Neural progenitor cell (in vitro differentiated cells): ENCODE data around the gene GNS. TPM values are rescaled to one million over a fixed set of nuclear protein-coding genes. Genes with fewer than 3 reads are reported as not detected.
A peak's percentile ranks its signal among the peaks of the same experiment; 100 is the strongest.

ENCODE experiments used
- DNase-seq: peaks from one replicate; pipeline ENCODE4 v3.0.0-alpha.2; 2016; ENCODE audit warnings: low spot score
- H2AFZ ChIP-seq: fragments of 200-600 bp; sonication (generic); replicated peaks from 2 replicates; pipeline ENCODE4 v1.6.1; 2016; ENCODE audit warnings: antibody characterized with exemption
- H3F3A ChIP-seq: fragments of 200-600 bp; sonication (generic); 2 replicates; pipeline ENCODE4 v1.6.1; 2016; ENCODE audit warnings: antibody characterized with exemption, low read depth
- H3K27ac ChIP-seq: fragments of 200-600 bp; sonication (generic); 2 replicates; pipeline ENCODE4 v1.5.1; 2016; ENCODE audit warnings: mild to moderate bottlenecking
- H3K27me3 ChIP-seq: fragments of 200-600 bp; sonication (generic); 2 replicates; pipeline ENCODE4 v1.6.1; 2016; ENCODE audit warnings: mild to moderate bottlenecking, moderate library complexity
- H3K36me3 ChIP-seq: fragments of 200-600 bp; sonication (generic); 2 replicates; pipeline ENCODE4 v1.5.1; 2016
- H3K4me1 ChIP-seq: fragments of 200-600 bp; sonication (generic); 2 replicates; pipeline ENCODE4 v1.6.1; 2016; ENCODE audit warnings: mixed run types
- H3K4me2 ChIP-seq: fragments of 200-600 bp; sonication (generic); 2 replicates; pipeline ENCODE4 v1.6.1; 2016
- H3K4me3 ChIP-seq: fragments of 200-600 bp; sonication (generic); 2 replicates; pipeline ENCODE4 v1.5.1; 2016
- H3K79me2 ChIP-seq: fragments of 200-600 bp; sonication (generic); 2 replicates; pipeline ENCODE4 v1.6.1; 2016; ENCODE audit warnings: low read depth
- H3K9ac ChIP-seq: fragments of 200-600 bp; sonication (generic); 2 replicates; pipeline ENCODE4 v1.6.1; 2016
- H3K9me3 ChIP-seq: fragments of 200-600 bp; sonication (generic); 2 replicates; pipeline ENCODE4 v1.5.1; 2016; ENCODE audit warnings: low read depth
- H4K20me1 ChIP-seq: fragments of 200-600 bp; sonication (generic); 2 replicates; pipeline ENCODE4 v1.6.1; 2016; ENCODE audit warnings: low read depth
- H3K27ac Mint-ChIP-seq: 3 replicates; pipeline ENCODE4 v1.8.0; 2021; ENCODE audit warnings: mixed read lengths
- H3K27me3 Mint-ChIP-seq: 2 replicates; pipeline ENCODE4 v1.8.0; 2022; ENCODE audit warnings: low read depth, mild to moderate bottlenecking, inconsistent platforms, moderate library complexity, mixed read lengths; ENCODE audit not compliant: insufficient read depth
- H3K36me3 Mint-ChIP-seq: 3 replicates; pipeline ENCODE4 v1.8.0; 2021; ENCODE audit warnings: mixed read lengths
- H3K4me1 Mint-ChIP-seq: 3 replicates; pipeline ENCODE4 v1.8.0; 2021; ENCODE audit warnings: mixed read lengths
- H3K4me3 Mint-ChIP-seq: 3 replicates; pipeline ENCODE4 v1.8.0; 2021; ENCODE audit warnings: mild to moderate bottlenecking, moderate library complexity, mixed read lengths
- H3K9me3 Mint-ChIP-seq: 3 replicates; pipeline ENCODE4 v1.8.0; 2020; ENCODE audit warnings: mixed read lengths
- CTCF ChIP-seq: fragments of 200-600 bp; sonication (generic); IDR thresholded peaks from 2 replicates; pipeline ENCODE4 v1.5.1; 2017; ENCODE audit warnings: antibody characterized with exemption, mild to moderate bottlenecking
- EZH2 ChIP-seq: fragments of 200-600 bp; sonication (generic); IDR thresholded peaks from 2 replicates; pipeline ENCODE4 v1.6.1; 2017; ENCODE audit warnings: antibody characterized with exemption, mild to moderate bottlenecking, moderate library complexity
- EZH2phosphoT487 ChIP-seq: fragments of 200-600 bp; sonication (generic); IDR thresholded peaks from 2 replicates; pipeline ENCODE4 v1.6.1; 2017; ENCODE audit warnings: antibody characterized with exemption
- total RNA-seq: library from RNA; depleted of rRNA; stranded (reverse); fragments of >200 nt; gene quantifications from 2 replicates; pipeline ENCODE4 v1.2.3, GENCODE V29; 2015; ENCODE audit warnings: low replicate concordance

GNS gene
- total RNA-seq, 1 donor from 2014 or later, result 41.2 TPM

- Histone ChIP-seq H3K27me3 (no peaks in the 10 kb centered on the region), H3K4me3 (no peak overlapping the region), H3K79me2 (no peaks in the 10 kb centered on the region), H3K9ac (no peak overlapping the region), H3K27ac (no peak overlapping the region), H3K9me3 (no peaks in the 10 kb centered on the region), H3K36me3 (no peaks in the 10 kb centered on the region), H3K4me2 (no peak overlapping the region), H4K20me1 (no peaks in the 10 kb centered on the region), H2AFZ (no peak overlapping the region), H3F3A (peaks cover 3% of the 10 kb centered on the region), H3K4me1 (no peaks in the 10 kb centered on the region)
- no peak overlapping the region for H3K27ac Mint-ChIP-seq
- no peaks in the 10 kb centered on the region for H3K4me1 Mint-ChIP-seq
- no peak for DNase-seq
- no peaks in the 10 kb centered on the region for H3K36me3 Mint-ChIP-seq
- H3K4me3 Mint-ChIP-seq, result no peak overlapping the region
- no peaks in the 10 kb centered on the region for H3K9me3 Mint-ChIP-seq
- peaks cover 4% of the 10 kb centered on the region for H3K27me3 Mint-ChIP-seq
- TF ChIP-seq CTCF (no peak), EZH2phosphoT487 (no peak), EZH2 (no peak)
Observed at GRCh38 chr12:64706857-64707256, 52.3 kb downstream of the GNS start.

GRCh38 chr12:64706306-64706705, 52.9 kb downstream of the GNS start:
- Histone ChIP-seq H3K9me3 (no peaks in the 10 kb centered on the region), H3K4me3 (no peak overlapping the region), H3K79me2 (no peaks in the 10 kb centered on the region), H3K4me1 (peaks cover 2% of the 10 kb centered on the region), H4K20me1 (no peaks in the 10 kb centered on the region), H3K36me3 (no peaks in the 10 kb centered on the region), H2AFZ (no peak overlapping the region), H3K9ac (no peak overlapping the region), H3K27me3 (no peaks in the 10 kb centered on the region), H3K27ac (no peak overlapping the region), H3K4me2 (no peak overlapping the region), H3F3A (peaks cover 5% of the 10 kb centered on the region)
- H3K9me3 Mint-ChIP-seq, result no peaks in the 10 kb centered on the region
- DNase-seq, result no peak
- peaks cover under 1% of the 10 kb centered on the region for H3K4me1 Mint-ChIP-seq
- peaks cover 4% of the 10 kb centered on the region for H3K27me3 Mint-ChIP-seq
- no peak overlapping the region for H3K27ac Mint-ChIP-seq
- TF ChIP-seq CTCF, result no peak
- no peak for TF ChIP-seq EZH2
- H3K4me3 Mint-ChIP-seq, result no peak overlapping the region
- no peaks in the 10 kb centered on the region for H3K36me3 Mint-ChIP-seq

GRCh38 chr12:64701283-64701682, 57.9 kb downstream of the GNS start:
- Histone ChIP-seq H3F3A (peaks cover 12% of the 10 kb centered on the region), H3K27ac (peak overlapping the region; percentile 49), H2AFZ (no peak overlapping the region), H4K20me1 (no peaks in the 10 kb centered on the region), H3K9me3 (no peaks in the 10 kb centered on the region), H3K4me1 (peaks cover 10% of the 10 kb centered on the region), H3K4me2 (peak overlapping the region; percentile 24), H3K9ac (no peak overlapping the region), H3K4me3 (no peak overlapping the region), H3K27me3 (no peaks in the 10 kb centered on the region), H3K36me3 (no peaks in the 10 kb centered on the region), H3K79me2 (no peaks in the 10 kb centered on the region)
- Mint-ChIP-seq H3K36me3 (peaks cover 3% of the 10 kb centered on the region), H3K4me3 (no peak overlapping the region), H3K9me3 (no peaks in the 10 kb centered on the region), H3K27ac (no peak overlapping the region), H3K27me3 (no peaks in the 10 kb centered on the region), H3K4me1 (peaks cover 11% of the 10 kb centered on the region)
- peak; percentile 41 for DNase-seq
- TF ChIP-seq EZH2phosphoT487 (no peak), CTCF (no peak), EZH2 (no peak)

DNA sequence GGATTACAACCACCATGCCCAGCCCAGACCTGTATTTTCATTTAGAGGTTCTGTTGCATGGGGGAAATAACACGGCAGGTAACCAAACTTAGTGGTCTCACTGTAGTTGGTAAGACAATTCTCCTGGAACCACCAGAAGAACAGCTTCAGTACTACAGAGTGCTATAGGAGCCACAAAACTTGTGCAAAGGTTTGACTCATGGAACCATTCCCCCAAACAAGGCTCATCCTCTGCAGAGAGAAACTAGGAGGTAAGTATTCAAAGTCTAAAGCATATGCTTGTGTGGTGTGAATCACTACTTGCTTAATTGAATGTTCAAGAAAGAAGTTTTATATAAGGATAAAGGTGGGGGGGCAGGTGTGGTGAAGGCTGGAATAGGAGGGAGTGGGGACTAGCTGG, 58.7 kb downstream of the GNS start:
- H3K4me1 ChIP-seq, result peaks cover 10% of the 10 kb centered on the region
- H3K9me3 ChIP-seq, result no peaks in the 10 kb centered on the region
- no peak overlapping the region for H2AFZ ChIP-seq
- H3K9ac ChIP-seq, result no peak overlapping the region
- no peak overlapping the region for H3K4me3 ChIP-seq
- no peak overlapping the region for H3K27ac ChIP-seq
- DNase-seq, result no peak
- no peaks in the 10 kb centered on the region for H3K36me3 ChIP-seq
- H3K4me2 ChIP-seq, result no peak overlapping the region
- peaks cover 12% of the 10 kb centered on the region for H3F3A ChIP-seq
- H3K4me3 Mint-ChIP-seq, result no peak overlapping the region
- TF ChIP-seq CTCF (no peak), EZH2phosphoT487 (no peak), EZH2 (no peak)
- no peak overlapping the region for H3K27ac Mint-ChIP-seq
- no peaks in the 10 kb centered on the region for H3K79me2 ChIP-seq
- no peaks in the 10 kb centered on the region for H3K9me3 Mint-ChIP-seq
- H3K27me3 ChIP-seq, result no peaks in the 10 kb centered on the region
- H3K36me3 Mint-ChIP-seq, result peaks cover 3% of the 10 kb centered on the region
- H3K4me1 Mint-ChIP-seq, result peaks cover 14% of the 10 kb centered on the region
- no peaks in the 10 kb centered on the region for H4K20me1 ChIP-seq
- no peaks in the 10 kb centered on the region for H3K27me3 Mint-ChIP-seq
